ENCODE data around the gene JADE1.
A peak's percentile ranks its signal among the peaks of the same experiment; 100 is the strongest.

JADE1 gene

DNA sequence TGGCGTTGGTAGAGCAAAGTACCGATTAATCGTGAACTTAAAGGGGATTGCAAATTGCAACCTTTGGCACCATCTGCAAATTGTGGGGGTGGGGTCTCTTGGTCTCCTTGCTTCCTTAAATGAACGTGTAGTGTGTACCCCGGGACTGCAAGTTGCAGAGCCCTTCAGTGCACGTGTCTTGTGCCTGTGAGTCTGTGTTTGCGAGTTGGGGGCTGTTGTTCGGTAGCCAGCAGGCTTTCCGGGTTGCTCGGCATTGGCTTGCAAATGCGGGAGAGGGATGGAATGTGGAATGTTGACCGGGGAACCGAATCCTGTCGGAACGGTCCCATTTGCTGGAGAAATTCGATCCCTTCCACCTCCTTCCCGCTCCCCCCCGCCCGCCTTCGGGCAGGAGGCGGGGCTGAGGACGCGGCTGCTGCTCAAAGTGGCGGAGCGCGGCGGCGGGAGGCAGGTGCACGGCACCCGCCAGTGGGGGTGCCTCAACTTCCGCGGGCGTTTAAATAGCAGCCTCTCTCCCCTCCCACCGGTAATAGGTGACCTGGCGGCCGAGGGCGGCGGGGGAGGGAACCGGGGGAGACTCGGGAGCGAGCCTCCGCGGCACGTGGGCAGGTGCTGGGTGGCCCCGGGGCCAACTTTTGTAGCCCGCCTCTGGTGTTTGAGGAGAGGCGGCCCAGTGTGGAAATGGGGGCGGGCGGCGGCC is 1.5 kb downstream of the JADE1 start:
- DNase-seq = peak; percentile 87 to 88

GRCh38 chr4:128811571-128812441 is 2.3 kb downstream of the JADE1 start:
- peak; percentile 82 to 83 for DNase-seq

DNA sequence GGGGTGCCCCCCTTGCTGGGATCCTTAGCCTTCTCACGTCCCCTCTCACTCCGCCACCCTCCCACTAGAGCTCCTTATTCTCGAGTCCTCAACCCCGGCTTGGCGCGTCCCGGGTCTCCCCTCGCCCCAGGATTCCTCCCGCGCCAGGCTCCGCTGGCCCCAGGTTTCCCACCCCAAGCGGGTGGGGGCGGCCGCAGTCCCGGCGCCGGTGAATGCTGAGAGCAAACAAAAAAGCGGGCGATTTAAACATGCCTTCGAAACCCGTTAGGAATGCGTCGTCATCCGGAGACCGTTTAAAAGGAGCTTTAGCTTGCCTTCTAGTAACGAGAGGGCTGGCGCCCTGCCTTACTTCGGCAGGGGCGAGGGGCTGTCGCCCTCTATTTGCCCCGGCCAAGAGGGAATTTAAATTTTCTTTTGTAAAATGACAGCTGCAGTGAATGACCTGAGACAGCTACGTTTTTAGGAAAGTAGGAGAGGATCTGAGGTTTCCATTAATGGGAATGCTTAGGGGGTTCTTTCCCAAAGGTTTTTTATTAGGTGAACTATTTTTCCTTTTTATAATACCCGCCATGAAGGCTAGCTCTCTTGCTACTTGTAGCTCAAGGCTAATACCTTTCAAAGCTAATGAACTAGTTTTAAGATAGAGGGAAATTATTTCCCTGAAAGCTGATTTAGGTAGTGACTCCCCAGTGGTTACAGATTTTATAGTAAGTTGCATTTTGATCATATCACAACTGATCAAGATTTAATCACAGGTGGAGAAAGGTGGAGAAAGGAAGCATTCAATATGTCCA is 3.1 kb downstream of the JADE1 start:
- DNase-seq = no peak

DNA sequence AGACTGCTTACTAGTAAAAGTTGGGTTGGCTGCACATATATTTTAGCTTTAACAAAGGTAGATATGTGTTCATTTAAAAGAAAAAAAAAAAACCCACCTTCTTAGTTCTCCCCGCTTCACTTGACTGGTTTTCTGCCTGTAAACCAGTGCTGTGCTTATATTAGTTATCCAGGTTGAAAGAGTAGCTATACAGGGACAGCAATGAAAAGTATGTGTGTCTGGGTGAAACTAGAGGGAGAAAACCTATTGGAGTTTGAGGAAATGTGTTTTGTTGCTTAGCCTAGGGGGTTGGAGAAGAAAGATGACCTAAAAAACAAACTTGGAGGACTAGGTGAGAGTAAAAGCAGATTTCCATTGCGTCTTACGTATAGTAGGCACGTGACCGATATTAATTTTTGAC is 4.5 kb downstream of the JADE1 start:
- DNase-seq = no peak

DNA sequence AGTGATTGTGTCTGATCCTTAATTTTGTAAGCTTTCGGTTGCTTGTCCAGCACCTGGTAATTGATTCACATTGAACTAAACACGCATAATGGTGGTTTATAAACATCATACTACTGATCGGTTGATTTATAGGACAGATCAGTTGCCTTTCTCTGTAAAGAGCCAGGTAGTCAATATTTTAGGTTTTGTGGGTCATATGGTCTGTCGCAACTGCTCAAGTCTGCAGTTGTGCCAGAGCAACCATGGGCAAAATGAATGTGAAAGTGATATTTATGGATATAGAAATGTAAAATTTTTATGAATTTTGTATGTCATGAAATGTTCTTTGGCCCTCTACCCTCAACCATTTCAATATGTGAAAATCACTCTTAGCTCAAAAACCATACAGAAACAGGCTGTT is 8.9 kb downstream of the JADE1 start:
- DNase-seq = no peak

DNA sequence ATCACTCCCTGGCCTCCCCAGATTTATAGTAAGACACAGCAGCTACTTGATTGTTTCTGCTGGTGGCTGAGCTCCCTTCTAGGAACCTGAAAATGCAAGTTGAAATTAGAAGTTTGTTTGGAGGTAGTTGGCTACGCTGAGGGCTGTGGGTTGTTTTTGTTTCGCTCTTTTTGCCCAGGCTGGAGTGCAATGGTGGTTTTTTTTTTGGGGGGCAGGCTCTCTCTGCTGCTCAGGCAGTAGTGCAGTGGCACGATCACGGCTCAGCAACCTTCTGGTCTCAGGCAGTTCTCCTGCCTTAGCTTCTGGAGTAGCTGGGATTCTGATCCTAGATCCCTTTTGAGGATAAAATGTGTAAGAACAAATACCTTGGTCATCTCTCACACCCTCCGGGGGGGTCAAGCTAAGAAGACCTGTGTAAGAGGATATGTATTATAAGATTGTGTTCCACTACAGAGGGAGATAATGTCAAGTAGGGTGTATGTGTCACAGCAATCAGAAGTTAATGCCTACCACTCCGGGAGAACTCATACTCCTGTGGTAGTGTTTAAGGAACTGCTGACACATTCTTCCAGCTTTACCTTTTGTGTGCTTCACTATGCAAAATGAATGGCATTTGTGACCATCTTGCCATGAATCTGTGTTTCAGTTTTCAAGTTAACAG is 9.7 kb downstream of the JADE1 start:
- DNase-seq = no peak

DNA sequence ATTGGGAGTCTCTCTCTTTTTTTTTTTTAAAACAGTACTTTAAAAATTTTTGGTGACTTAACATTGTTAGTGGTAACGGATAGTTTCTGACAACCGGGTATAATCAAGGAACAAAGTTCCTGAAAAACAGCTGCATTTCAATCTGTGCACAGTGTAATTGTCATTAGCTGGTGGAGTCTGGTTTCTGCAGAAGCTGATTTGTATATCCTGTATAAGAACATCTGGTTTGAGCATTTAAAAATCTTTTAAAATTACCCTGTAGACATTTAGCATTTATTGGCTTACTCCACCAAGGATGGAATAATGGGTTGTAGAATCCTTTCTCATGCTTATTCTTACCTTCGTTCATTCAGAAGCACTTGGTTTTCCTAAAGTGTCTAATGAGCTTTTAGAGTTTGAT is 11.2 kb downstream of the JADE1 start:
- no peak for DNase-seq

- DNase-seq = no peak
These were observed 11.7 kb downstream of the JADE1 start for GRCh38 chr4:128821151-128821550.

GRCh38 chr4:128823025-128823661 is 13.6 kb downstream of the JADE1 start:
- no peak for DNase-seq

DNA sequence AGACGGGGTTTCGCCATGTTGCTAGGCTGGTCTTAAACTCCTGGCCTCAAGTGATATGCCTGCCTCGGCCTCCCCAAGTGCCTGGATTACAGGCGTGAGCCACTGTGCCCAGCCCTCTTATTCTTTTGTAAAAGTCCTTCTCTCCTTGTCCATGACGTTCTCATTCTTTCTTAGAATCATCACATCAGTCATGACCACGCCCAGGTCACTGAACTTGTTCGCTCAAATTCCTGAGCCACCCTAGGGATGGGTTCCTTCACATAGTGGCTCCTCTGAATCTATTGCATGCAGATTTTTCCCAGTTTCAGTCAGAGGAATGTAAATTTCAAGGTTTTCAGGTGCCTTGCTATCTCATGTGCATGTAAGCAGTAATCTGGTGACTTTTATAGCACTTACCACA is 15.7 kb downstream of the JADE1 start:
- no peak for DNase-seq

- DNase-seq = no peak
These were observed 17.8 kb downstream of the JADE1 start for GRCh38 chr4:128827296-128827695.

- no peak for DNase-seq
These were observed 21.5 kb downstream of the JADE1 start for GRCh38 chr4:128830906-128831503.

DNA sequence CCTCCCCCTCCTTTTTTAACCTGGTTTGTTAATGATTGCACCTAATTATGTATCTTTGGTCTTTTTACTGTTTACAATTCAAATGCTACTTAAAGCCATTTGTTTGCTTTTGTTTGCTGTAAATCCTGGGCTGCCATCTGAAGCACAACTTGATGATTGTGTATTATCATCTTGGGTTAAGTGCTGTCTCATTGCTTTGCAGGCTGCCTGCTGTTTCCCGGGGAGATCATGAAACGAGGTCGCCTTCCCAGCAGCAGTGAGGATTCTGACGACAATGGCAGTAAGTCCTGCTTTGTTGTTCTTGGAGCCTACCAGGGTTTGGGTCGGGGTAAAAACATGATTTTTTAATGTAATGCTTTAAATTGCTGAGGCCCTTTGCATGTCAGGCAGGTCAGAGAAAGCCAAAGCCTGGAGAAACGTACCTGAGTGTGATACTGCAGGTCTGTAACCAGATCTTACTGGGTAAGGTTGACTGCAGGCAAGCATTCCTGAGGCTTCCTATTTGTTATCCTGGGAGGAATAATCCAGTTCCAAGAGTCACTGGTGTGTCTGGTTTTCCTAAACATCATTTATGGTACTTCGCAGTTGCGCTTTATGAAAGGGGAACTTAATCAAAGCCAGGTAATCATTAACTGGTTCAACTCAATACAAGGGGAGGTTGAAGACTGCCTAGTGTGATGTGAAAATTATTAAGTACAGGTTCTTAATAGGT is 22.2 kb downstream of the JADE1 start:
- DNase-seq = no peak

DNA sequence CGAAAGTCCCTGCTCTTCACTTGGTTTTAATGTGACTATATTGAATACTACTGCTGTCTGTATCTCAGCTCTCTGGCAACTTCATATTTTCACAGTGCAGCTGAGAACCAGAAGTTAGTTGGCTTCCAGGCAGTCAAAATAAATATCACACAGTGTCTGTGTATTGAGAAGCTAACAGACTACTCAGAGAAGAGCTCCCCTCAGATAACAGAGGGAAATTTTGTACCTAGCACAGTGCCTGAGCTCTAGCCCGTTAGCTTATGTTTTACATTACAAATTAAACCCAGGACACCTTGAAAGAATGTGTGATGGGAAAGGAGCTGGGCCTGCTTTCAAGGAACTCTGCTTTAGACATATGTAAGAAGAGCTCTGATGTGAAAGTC is 22.7 kb downstream of the JADE1 start:
- no peak for DNase-seq

DNA sequence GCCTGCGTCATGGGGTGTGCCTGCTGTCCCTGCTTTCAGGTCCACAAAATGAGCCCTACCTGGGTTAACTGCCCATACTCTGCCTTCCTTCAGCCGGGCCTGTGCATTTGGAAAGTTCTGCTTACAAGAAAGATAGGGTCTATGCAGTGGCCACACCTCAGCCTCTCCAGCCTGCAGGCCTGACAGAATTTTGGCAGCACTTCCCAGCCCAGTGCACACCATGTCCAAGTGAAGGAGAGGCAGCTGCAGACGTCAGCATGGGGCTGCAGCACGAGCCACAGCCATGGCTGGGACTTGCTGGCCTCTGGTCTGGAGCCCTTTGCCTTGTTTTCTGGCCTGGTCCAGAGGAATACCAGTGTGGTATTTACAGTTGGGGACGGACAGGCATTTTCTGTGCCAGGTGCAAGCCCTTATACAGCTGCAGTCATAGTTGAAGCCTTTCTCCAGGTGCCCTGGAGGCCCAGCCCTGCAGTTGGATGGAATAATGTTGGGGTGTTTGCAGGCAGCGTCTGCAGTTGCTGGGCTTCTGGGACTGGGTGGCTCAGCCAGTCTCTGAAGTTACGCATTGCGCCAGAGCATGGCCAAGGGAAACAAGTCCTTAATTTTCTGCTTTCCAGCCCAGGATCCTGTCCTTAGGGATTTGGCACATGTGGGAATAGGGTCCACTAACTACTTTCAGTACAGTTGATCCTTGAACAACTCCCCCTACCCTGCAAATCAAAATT is 26.2 kb downstream of the JADE1 start:
- DNase-seq = no peak

DNA sequence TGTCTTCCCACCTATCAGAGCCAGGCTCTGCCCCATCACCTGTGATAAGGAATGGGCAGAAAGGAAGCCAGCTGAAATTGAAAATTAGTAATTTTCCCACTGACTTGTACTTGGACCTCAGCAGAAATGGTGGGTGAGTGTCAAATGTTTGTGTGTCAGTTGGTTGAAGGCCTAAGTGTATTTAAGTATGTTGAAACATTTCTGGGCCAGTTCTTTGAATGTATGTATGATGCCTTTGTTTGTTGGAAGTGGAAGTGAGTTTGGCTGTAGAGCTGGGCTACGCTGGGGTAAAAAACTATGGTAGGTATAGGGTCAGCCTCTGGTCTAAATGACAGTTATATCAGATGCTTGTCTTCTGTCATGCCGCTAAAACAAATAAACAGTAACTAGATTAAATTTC is 27.7 kb downstream of the JADE1 start:
- no peak for DNase-seq

DNA sequence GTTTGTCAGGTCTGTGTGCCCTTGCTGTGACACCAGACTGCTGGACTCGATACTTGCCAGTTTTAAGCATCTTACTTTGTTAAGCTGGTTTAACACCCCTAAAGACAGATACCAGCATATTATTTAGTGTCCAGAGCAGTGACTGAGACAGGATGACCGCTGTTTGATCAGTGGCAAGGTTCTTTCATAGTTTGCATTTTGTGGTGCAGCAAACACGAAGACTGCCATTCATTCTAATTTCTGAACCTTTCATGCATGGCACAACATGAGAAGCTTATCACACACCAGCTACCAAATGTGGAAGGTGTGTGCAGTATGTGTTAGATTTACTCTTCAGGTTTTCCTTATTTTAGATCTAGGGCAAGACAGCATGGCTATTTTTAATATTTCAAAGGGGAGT is 28.2 kb downstream of the JADE1 start:
- no peak for DNase-seq

DNA sequence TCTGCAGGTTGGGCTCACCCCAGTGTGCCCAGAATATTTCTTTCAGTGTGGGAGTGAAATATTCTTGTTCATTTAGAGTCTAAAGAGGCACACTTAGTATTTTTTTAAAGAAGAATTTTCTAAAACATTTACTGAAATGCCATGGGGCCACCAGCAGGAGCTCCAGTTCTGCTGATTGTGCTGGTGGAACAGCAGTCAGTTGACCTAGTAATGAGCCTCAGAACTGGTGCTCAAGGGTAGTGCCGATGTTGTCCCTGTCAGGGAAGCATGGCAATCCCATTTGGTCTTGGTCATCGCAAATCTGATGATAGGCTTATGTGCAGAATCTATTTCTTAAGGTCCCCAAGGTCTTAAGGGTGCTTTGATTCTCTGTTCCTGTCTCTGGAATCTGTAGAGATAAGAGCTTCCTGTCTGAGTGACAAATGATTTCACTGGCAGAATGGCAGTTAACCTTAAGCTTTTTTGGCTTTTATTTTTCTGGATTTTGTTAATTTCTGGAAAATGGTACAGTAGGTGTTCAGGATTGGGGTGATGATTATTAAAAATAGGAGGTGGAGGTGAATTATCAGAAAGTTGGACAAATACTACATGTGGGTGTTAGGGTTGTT is 31.3 kb downstream of the JADE1 start:
- DNase-seq = no peak

DNA sequence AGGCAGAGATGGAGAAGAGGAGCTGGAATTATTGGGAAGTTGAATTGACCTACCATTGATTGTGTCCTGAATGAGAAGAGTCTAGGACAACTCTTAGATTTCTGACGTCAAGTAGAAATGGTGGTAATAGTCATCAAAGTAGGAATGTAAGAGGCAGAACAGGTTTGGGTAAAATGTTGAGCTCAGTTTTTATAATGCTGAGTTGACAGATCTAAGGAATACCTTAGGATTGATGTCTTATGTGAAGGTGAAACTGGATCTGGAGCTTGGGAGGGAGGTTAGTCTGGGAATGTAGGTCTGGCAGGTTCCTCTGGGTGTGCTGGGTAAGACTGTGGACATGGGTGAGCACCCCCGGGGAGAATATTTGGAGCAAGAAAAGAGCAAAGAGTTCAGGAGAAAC is 31.9 kb downstream of the JADE1 start:
- DNase-seq = no peak

DNA sequence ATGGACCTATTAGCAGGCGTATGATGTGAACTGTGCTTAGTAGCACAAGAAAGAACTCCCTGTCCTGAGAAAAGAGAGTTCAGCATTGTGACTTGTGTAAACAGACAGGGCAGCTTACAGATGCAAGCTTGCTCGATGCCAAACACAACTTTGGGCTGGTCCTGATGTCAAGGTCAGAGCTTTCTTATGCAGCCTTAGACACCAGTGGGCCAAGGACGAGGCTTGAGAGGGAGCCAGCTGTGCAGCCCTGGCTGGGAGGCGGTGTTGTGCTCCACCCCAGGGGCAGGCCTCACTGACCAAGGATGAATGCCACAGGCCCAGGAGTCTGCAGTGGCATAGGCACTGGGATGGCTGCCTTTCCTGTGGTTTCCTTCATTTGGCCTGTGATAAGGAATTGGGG is 35.4 kb downstream of the JADE1 start:
- no peak for DNase-seq

Measured in CD4-positive, alpha-beta T cell treated with Interleukin-4 for 1 hour (primary cell).